Fibroblast of skin of left quadriceps (primary cell): ENCODE measurements around the gene FAM13C.
"Not testable (repeated sequence)": the region's sequence is repeated elsewhere in the genome, so short reads cannot be mapped to it uniquely, and the experiment has no call there.

Experiments
- DNase-seq, 2 experiments: peaks; one replicate each; pipeline ENCODE4 v3.0.0-alpha.2; 2013; ENCODE audit warnings: low read depth in 2 of 2

The FAM13C gene

DNA sequence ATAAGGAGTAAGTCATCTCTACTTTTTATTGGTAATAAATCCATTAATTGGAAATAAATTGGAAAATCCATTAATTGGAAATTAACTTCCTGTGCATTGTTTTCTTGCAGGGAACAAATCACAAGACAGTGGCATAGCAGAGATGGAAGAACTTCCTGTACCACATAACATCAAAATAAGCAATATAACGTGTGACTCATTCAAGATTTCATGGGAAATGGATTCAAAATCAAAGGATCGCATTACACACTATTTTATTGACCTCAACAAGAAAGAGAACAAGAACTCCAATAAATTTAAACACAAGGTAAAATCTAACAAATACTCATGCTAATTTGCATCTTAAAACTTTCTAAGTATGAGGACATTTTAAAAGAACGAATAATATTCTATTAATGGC lies 128.2 kb downstream of the FAM13C start:
- no peak for DNase-seq

DNA sequence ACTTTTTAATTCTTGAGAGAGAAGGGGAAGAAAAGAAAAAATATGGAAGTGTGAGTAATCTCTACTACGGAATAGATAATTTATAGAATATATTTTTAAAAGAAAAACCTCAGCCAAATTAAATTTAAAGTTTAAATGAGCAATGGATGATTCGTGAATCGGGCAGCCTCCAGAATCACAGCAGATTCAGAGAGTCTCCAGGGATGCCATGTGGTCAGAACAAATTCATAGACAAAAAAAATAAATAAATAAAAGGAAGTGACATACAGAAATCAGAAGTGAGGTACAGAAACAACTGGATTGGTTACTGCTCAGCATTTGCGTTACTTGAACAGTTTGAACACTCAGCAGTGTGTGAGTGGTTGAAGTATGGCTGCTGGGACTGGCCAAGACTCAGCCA lies 132.9 kb downstream of the FAM13C start:
- peak in 1 of 2 experiments; percentile 6 for DNase-seq

DNA sequence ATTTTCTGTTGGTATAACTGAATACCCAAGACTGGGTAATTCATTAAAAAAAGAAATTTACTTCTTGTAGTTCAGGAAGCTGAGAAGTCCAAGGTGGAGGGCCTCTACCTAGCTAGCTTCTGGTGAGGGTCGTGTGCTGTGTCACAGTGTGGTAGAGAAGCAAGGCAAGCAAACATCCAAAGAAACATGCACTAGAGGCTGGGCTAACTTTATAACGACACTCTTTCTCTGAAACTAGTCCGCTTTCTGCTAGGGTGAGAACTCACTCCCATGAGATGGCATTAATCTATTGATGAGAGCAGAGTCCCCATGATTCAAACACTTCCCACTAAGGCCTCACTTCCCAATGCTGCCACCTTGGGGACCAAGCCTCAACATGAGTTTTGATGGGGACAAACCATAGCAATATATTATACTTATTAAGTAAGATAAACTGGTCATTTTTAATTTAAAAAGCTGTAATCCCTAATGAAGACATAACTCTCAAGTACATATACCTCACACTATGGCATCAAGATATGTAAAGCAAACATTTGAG lies 135.1 kb downstream of the FAM13C start:
- no peak for DNase-seq

DNA sequence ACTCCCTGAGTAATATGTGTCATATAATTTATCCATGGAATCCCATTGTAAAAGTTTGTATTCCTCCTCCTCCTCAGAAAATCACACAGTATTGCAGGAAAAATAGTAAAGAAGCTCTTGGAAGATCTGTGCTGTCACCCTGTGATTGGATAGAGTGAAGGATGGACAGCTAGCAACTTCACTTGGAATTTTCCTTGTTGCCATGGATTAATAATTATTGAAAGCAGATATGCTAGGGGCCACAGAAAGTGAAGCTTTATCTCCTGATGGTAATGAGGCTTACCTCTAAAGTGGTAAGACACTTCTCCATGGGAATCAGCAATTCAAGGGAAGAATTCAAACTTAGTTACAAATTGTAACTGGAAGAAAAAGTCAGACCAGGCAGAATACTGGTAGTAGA lies 137.1 kb downstream of the FAM13C start:
- DNase-seq = no peak

DNA sequence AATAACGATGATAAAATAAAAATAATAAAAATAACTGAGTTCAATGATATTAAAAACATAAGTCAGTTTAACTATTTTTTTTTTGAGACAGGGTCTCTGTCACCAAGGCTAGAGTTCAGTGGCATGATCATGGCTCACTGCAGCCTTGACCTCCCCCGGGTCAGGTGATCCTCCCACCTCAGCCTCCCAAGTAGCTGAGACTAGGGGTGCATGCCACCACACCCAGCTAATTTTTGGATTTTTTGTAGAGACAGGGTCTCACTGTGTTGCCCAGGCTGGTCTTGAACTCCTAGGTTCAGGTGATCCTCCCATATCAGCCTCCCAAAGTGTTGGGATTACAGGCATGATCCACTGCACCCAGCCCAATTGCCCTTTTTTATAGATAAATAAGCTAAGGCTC lies 138.8 kb downstream of the FAM13C start:
- DNase-seq = not testable (repeated sequence)

DNA sequence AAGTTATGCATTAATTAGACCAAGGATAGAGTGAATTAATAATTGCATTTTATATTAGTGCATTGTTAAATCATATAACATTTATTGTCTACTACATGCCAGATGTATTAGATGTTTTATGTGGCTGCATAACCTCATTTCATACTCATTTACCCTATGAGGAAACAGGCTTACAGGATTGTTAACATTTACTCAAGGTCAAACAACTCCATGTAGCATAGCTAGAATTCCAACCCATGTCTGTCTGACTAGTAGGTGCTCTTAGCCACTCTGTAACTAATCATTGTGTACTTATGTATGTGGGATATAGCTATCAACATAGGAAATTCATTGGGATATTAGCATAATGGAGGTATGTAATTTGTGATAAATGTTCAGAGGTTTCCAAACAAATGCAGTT lies 139.6 kb downstream of the FAM13C start:
- no peak for DNase-seq

GRCh38 chr10:59216178-59216869 lies 146.0 kb downstream of the FAM13C start:
- no peak for DNase-seq

DNA sequence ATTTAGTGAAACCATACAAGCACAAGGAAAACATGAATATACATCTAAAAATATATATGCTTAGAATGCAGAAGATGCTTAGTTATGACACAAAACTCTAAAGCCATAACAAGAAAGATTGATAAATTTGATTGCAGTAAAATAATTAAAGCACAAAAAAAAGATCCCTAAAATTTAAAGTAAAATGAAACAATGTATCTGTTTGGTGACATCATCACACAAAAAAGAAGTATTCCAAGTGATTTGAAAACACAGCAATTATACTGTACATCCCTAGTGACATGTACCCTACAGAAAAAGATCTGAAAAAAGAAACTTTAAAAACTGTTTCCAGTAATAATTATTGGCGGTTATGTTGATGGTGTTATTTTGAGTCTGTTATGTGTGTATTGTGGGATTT lies 148.2 kb downstream of the FAM13C start:
- DNase-seq = no peak

GRCh38 chr10:59212301-59212798 lies 150.0 kb downstream of the FAM13C start:
- no peak for DNase-seq

- no peak for DNase-seq
Measured at GRCh38 chr10:59206204-59206720, 156.1 kb downstream of the FAM13C start.
